Measurements from ENCODE around the gene BBS10.
"Not testable (repeated sequence)": the region's sequence is repeated elsewhere in the genome, so short reads cannot be mapped to it uniquely, and the experiment has no call there.

Gene BBS10

DNA sequence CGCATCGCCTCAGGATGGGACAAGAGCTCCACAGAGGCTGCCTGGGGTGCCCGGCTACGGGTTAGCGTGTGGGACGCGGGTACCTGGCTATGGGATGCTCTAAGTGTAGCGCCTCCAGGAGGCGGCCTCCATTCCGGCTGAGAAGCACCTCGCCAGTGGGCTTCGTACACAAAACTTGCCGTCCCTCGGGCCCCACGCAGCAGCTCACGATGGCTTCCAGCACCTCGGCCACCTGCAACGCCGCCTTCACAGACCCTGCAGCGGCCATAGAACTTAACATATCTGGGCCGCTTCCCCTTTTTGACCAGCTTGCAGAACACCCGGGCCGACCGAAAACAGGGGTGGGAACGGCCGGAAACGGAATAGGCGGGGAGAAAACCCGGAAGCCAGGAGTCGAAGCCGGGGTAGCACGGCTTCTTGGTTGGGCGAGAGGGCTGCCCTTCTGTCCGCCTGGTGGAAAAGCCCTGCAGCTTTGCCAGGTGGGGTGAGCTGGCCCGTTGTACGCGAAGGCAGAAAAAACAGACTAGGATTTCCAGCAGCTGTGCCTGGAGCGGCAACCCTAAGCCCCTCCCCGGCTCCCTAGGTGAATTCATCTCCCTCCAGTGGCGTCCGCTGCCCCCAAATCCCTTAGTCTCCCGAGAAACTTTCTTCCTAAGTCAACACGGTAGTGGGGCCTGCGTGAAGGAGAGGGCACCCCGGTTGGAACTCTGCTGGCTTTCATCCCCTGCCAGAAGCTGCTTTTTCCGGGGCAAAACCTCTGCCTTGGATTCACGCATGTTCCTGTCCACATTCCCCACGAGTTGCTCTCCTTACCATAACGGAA, at the start of gene BBS10:
TSS of gene BBS10 (minus strand) at position 337 of the 823 bp plus-strand sequence. CDS start at position 280, 57 bp downstream.
- DNase-seq = peak; percentile 87

DNA sequence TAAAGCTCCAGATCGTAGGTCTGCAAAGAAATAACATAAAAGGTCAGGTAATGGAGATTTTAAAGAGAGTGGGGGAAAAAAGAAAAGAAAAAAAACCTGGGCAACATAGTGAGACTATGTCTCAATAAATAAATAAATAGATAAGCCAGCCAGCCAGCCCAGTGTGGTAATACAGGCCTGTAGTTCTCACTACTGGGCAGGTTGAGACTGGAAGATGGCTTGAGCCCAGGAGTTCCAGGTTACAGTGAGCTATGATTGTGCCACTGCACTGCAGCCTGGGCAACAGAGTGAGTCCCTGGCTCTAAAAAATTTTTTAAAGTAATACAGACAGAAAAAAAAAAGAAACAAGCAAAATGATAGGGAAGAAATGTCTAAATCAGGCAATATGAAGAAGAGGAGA, 43.2 kb upstream of the BBS10 start:
- no peak for DNase-seq

DNA sequence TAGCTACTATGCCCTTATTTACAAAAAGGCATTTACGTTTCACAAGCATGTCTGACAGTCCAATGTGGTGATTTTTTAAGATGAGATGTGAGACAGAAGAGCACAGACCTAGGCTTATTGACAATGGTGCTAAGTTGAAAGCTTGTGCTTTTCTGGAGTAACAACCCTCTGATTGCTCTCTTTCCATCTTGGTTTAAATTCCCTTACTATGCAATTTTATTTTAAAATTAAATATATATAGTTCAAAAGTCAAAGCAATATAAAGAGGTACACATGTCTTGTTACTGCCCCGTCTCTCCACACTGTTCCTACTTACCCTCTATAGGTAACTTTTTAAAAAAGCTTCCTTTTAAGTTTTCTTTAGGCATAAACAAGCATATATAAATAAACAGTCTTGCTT, 39.4 kb upstream of the BBS10 start:
- DNase-seq = no peak

DNA sequence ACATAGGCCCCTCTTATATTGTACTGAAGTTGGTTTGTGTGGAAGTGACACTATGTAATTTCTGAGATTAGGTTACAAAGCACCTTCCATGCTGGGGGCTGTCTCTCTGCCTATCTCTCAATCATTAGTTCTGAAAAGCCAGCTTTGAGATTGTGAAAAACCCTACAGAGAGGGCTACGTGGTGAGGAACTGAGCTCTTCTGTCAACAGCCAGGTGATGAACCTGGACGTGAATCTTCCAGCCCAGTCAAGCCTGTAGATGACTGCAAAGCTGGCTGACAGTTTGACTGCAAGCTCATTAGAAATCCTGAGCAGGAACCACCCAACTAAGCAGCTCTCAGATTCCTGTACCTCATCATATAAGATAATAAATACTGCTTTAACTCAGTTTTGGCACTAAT, 36.3 kb upstream of the BBS10 start:
- DNase-seq = no peak

DNA sequence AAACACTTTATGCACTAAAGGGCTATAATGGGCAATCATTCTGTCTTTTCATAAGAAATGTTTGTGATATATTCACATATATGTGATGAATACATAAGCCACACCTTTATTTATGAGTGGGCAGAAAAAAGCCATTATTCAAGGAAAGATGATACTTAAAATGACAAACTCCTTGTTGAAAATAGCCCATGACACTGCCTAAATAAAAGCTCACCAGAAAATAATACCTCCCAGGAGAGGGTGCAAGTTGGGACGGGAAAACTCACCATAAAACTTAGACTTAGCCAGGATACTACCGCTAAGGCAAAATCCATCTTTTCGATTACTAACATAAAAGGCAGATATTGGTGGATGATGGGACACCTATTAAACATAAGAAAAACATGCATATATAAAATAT, 35.8 kb upstream of the BBS10 start:
- no peak for DNase-seq

DNA sequence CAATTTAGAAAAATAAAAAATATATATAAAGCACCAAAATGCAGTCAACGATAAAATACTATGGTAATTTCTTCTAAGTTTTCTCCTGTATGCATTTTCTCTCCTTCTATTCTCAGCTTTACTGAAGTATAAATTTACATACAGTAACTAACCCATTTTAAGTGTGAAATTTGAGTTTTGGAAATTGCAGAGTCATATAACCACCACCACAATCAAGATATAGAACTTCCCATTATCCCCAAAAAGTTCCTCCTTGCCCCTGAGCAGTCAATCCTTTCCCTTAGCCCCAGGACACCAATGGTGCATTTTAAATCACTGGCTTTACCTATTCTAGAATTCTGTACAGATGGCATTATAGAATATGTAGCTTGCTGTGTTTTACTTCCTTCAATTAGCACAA, 31.0 kb upstream of the BBS10 start:
- DNase-seq = no peak

DNA sequence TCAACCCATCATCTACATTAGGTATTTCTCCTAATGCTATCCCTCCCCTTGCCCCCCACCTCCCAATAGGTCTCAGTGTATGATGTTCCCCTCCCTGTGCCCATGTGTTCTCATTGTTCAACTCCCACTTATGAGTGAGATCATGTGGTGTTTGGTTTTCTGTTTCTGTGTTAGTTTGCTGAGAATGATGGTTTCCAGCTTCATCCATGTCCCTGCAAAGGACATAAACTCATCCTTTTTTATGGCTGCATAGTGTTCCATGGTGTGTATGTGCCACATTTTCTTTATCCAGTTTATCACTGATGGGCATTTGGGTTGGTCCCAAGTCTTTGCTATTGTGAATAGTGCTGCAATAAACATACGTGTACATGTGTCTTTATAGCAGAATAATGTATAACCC, 28.7 kb upstream of the BBS10 start:
- not testable (repeated sequence) for DNase-seq

DNA sequence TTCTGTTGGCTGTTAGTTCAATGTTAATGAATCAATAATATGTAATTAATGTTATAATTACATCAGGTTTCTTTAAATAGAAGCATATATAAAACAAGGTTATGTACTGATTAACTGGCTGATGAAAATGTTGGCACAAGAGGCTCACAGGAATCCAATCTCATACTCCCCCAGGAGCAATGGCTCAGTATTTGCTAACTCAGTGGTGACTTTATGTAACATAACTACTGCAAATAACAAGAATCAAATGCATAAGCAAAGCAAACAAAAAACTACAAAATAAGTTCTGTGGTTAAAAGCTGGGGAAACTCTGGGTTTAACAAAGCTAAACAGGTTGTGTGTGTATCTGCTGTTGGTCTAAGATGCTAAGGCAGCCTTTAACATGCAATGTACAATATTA, 27.7 kb upstream of the BBS10 start:
- no peak for DNase-seq

DNA sequence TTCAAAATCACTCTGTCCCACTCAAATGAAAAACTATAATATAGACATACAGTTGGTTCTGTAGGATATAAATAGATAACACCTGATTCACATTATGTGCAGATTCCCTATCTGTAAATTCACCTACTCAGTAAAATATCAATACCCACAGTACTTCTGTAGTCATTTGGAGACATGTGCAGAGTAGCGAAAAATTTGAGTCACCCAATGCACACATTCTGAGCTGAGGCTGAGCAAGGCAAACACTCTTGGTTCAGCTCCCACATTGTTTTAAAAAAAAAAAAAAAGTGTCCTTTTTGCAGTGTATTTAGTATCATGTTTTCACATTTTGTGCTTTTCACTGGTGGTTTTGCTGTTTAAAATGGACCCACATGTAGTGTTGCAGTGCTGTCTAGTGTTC, 27.3 kb upstream of the BBS10 start:
- no peak for DNase-seq

DNA sequence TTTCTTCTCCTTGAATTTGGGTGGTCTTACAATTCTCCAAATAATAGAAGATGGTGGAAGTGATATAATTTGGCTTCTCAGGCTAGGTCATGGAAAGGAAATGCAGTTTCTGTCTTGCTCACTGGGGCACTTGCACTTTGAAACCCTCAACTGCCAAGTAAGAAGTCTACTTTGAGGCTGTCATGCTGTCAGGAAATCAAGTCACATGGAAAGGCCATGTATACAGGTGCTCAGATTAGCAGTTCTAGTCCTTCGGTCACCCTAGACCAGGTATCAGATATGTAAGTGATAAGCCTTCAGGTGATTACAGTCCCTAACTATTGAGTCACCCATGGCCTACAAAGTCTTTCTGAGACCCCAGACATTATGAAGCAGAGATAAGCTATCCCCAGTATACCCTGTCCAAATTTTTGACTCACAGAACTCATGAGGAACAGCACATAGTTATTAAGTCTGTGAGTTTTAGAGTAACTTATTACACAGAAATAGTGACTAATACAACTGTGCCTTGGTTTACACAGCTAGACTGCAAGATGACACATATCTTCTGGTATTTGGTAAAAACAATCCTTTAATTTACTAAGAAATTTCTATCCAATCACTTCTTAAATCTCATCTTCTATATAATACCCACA, 26.3 kb upstream of the BBS10 start:
- DNase-seq = no peak

DNA sequence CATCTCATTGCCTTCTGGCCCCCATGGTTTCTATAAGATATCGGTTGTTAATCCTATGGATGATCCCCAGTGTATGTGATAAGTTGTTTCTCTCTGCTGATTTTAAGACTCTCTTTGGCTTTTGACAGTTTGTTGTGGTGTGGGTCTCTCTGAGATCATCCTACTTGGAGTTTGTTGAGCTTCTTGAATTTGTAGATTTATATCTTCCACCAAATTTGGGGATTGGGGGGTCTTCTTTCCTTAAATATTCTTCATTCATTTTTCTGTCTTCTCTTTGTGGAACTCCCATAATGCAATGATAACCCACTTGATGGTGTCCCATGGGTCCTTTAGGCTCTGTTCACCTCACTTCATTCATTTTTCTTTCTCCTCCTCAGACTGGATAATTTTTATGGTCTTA, 20.0 kb upstream of the BBS10 start:
- no peak for DNase-seq

DNA sequence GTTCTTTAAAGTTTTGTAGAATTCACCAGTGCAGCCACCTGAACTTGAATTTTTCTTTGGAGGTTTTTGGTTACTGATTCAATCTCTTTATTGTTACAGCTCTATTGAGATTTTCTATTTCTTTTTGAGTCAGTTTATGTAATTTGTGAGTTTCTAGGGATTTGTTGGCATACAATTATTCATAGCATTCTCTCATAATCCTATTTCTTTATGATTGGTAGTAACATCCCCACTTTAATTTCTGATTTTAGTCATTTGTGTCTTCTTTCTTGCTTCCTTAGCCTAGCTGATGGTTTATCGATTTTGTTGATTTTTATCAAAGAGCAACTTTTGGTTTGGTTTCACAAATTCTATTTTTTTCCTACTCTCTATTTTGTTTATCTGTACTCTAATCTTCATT, 17.9 kb upstream of the BBS10 start:
- DNase-seq = no peak

DNA sequence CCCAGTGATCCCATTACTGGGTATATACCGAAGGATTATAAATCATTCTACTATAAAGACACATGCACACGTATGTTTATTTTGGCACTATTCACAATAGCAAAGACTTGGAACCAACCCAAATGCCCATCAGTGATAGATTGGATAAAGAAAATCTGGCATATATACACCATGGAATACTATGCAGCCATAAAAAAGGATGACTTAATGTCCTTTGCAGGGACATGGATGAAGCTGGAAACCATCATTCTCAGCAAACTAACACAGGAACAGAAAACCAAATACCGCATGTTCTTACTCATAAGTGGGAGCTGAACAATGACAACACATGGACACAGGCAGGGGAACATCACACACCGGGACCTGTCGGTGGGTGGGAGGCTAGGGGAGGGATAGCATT, 15.9 kb upstream of the BBS10 start:
- not testable (repeated sequence) for DNase-seq

DNA sequence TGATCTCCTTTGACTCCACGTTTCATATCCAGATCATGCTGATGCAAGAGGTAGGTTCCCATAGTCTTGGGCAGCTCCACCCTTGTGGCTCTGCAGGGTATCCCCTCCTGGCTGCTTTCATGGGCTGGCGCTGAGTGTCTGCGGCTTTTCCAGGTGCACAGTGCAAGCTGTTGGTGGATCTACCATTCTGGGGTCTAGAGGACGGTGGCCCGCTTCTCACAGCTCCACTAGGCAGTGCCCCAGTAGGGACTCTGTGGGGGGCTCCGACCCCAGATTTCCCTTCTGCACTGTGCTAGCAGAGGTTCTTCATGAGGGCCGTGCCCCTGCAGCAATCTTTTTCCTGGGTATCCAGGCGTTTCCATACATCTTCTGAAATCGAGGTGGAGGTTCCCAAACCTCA, 12.1 kb upstream of the BBS10 start:
- no peak for DNase-seq

DNA sequence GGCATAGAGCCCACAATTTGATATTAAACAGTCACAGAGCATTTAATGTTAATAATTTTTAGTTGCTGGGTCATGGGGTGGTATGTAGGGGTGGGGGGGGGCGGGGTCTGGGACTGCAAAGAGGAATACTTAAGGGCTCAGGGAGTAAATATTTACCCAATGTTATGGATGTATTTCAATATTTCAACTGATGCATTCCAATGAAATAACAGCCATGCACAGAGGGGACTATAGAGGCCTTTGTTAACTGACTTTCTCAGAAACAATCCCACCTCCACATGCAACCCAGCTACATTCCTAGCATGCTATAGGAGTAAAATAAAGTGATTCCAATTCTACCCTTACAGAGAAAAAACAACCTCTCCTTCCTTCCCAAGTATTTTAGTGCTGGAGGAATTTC, 7.9 kb upstream of the BBS10 start:
- DNase-seq = no peak

DNA sequence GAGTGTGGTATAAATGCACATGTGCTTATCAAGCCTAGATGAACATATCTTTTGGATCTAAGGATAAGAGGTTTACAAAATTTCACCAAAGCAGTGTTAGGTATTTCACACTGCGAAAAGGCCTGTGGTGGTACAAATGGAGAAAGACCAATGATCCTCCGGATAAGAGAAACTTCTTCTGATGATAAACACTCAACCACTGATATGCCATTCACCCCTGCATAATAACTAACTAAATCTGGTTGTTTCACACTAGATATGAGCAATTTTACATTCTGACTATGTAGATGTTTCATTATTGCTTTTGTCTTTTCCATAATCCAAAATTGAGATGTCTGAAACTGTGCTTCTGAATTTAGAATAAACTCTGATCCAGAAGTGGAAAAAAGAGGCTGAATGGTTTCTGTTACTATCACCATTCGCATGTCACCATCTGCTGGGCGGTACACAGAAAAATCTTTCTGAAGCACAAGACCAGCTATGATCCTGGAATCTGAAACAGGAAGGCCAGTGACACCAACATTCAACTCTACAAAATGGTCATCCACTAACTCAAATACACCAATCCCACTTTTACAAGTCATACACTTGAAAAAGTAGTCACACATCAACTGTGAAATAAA, 1.3 kb downstream of the BBS10 start:
- DNase-seq = no peak

DNA sequence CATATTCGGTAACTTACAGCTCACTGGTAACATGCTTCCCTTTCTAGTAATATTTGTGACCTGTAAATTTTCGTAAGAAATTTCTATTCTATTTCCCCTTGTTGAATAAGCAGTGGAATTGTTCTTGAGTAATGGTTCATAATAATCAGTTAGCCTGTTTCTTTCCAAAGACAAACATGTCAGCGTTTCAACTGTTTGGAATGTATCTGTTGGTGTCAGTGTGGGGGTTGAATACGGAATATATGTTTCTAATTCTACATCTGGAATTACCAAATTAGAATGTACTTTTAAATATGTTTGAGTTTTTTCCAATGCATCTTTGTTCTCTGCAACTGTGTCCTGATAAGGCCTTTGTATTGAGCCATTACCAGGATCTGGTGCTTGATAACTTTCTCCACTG, 2.0 kb downstream of the BBS10 start:
- DNase-seq = no peak

DNA sequence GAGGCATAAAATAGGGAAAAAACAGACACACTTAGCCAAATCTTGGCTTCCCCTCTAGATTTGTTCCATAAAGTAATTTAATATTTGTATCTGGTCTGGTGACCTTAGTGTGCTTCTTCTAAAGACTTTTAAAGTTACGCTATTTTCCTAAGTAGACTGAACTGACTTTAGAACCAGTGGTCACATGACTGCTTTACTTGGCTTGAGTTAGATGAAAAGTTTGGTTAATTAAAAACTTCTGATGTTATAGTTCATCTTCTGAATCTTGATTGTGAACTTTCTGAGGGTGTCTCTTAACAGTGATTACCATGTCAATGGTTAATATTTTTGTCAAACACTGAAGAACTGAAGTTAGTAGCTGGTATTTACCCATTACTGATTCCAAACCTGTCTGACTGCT, 2.6 kb downstream of the BBS10 start:
- no peak for DNase-seq

DNA sequence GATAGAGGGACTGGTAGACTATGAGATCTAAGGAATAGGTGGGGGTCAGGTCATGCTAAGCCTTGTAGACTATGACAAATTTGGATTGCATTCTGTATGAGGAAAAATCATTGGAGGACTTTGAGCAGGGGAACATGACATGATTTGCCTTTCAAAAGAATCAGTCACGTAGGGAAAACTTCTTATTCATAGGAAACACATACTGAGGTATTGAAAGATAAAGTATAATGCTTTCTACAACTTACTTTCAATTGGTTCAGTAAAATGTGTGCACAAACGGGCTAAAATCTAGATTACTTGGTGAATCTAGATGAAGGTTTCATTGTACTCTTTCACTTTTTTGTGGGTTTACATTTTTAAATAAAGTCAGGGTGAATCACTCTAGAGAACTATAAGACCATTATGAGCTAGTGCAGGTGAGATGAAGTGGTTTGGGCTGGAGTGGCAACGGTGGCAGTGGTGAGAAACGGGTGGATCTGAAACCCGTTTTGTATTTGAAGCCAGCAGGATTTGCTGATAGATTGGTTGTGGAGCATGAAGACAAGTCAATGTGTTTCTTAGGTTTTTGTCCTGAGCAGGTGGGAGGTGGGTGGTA, 6.7 kb downstream of the BBS10 start:
- no peak for DNase-seq

DNA sequence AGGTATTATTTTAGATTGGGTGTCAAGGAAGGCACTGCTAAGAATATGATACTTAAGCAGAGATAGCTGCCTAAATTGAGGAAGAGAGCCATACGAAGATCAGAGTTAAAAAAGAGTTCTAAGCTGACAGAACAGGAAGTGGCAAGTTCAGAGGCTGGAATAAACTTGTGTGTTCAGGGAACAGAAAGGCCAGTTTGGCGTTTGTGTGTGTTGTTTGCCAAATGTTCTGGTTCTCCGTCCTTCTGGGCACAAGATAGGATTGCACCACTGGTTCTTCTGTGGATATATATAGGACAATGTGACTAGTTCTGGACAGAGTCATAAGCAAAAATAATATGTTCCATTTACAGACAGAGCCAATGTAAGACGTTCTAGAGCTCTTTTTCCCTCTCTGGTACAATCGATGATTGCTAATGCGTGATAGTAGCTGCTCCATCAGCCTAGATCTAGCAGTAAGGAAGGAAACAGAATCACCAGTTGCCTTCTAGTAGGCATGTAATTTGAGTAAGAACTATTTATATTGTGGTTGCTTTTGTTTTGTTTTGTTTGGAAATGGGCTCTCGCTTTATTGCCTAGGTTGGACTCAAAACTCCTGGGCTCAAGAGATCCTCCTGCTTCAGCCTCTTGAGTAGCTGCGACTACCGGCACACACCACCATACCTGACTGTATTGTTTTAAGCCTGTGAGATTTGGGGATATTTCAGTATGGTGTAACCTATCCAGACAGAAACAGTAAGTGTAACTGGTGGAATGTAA, 7.4 kb downstream of the BBS10 start:
- no peak for DNase-seq

DNA sequence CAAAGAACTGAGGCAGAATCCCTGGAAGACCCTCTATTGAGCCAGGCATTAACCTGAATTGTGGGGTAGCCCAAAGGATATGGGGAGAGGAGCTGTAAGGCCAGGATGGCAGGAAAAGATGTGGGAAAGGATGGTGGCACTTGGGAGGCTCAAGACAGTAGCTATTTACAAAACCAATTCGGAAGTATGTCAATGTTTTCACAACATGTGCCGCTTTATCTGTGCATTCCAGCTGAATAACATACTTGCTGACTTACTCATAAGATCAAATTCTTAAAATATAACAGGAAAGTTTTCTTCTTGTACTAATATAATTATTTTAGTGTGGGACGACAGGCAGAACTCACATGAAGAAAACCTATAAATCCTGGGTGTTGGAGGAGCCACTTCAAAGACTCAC, 10.6 kb downstream of the BBS10 start:
- DNase-seq = no peak

DNA sequence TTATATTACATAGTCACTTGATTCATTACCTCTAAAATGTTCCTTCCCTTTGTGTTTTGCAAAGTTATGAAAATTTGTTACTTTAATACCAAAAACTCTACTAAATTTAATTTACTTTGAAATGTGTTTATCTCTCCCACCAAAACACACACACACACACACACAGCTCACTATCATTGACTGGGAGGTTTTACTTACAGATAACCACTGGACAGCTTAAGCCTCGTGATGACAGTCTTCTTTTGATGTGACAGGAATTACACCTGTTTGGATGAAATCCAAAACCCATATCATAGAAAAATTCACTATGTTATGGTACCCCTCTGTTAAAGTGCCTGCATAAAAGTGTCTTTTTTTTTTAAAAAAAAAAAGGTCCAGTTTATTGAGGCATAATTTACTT, 15.6 kb downstream of the BBS10 start:
- no peak for DNase-seq

DNA sequence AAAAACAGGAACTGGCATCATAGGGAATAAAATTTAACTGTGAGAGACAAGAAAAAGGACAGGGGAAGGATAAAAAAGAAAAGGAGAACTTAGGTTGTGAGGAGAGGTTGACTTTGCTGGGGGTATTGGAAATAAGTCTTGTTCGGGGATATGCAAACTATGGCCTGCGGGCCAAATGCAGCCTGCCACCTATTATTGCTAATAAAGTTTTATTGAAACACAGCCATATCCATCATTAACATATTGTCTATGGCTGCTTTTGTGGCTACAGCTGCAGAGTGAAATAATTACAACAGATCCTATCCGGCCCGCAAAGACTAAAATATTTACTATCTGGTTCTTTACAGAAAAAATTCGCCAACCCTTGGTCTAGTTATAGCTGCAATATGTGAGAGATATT, 18.6 kb downstream of the BBS10 start:
- DNase-seq = no peak

Measured in CD4-positive, alpha-beta T cell treated with Interleukin-21 for 1 hour (primary cell).